Measurements from ENCODE around the gene TCP1. TPM values are rescaled to one million over a fixed set of nuclear protein-coding genes. Genes with fewer than 3 reads are reported as not detected.

The TCP1 gene
- total RNA-seq, 1 donor from 2014 or later = 80.8 TPM

DNA sequence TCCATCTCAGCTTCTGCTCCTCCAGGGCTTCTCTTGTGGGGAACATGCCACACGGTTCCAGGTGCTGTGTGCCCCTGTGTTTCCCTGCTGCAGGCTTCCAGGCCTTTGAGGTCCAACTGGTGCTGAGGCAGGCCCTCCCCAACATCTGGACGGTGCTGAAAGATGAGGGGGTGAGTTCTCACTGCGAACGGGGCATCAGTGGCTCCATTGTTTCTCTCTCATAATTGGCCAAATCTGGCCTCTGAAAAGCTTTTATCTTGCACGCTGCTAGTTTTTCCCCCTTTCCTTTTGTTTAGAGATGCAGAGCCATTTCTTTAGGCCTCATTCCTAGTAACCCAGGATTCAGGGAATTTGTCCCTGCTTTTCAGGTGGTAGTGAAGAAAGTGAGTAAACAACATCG lies 19.2 kb upstream of the TCP1 start:
- Histone ChIP-seq H3K27ac (no peak overlapping the region), H3K4me3 (no peak overlapping the region), H3K9me3 (no peaks in the 10 kb centered on the region), H3K36me3 (no peaks in the 10 kb centered on the region), H3K27me3 (no peaks in the 10 kb centered on the region), H3K4me1 (no peaks in the 10 kb centered on the region)
- TF ChIP-seq POLR2AphosphoS5 (IDR thresholded peaks at IDR 0.05; ENCODE audit: insufficient read depth in 1 of 2, low read depth in 1 of 2) (no peak), POLR2A (IDR thresholded peaks at IDR 0.05) (no peak)
- TF ChIP-seq, protein P1, sequence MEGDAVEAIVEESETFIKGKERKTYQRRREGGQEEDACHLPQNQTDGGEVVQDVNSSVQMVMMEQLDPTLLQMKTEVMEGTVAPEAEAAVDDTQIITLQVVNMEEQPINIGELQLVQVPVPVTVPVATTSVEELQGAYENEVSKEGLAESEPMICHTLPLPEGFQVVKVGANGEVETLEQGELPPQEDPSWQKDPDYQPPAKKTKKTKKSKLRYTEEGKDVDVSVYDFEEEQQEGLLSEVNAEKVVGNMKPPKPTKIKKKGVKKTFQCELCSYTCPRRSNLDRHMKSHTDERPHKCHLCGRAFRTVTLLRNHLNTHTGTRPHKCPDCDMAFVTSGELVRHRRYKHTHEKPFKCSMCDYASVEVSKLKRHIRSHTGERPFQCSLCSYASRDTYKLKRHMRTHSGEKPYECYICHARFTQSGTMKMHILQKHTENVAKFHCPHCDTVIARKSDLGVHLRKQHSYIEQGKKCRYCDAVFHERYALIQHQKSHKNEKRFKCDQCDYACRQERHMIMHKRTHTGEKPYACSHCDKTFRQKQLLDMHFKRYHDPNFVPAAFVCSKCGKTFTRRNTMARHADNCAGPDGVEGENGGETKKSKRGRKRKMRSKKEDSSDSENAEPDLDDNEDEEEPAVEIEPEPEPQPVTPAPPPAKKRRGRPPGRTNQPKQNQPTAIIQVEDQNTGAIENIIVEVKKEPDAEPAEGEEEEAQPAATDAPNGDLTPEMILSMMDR (IDR thresholded peaks at IDR 0.05) = no peak
- DNase-seq (ENCODE audit: extremely low spot score in 2 of 2) = no peak
- intact Hi-C loops (cut with DNase I) = no loop called here

DNA sequence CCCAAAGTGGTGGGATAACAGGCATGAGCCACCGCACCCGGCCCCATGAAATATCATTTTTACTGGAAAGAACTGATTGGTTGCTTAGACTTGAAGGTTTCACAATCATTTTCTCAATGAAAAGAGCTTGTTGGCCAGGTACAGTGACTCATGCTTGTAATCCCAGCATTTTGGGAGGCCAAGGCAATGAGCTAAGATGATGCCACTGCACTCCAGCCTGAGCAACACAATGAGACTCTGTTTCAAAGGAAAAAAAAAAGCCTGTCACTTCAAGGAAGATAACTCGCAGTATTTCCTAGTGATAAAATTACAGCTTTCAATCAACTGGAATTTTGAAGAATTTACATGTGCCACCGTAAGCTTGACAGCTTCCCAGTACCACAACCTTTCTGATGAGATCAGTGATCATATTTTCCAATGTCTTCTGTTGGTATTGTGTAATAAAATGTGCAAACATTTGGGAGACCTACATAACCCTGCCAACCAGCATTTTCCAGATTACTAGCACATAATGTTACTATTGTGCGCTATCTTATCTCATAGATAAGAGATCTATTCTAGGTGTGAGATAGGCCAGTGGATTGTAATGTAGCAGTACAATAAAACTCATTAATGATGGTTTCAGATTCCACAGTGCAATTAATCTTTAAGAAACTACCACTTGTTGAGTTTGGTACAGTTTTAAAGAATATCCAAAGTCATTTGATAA lies 17.9 kb upstream of the TCP1 start:
- no peaks in the 10 kb centered on the region for H3K9me3 ChIP-seq
- no peaks in the 10 kb centered on the region for H3K27me3 ChIP-seq
- no peak for DNase-seq (ENCODE audit: extremely low spot score in 2 of 2)
- H3K27ac ChIP-seq = no peak overlapping the region
- intact Hi-C loops (cut with DNase I) = no loop called here
- no peaks in the 10 kb centered on the region for H3K36me3 ChIP-seq
- no peaks in the 10 kb centered on the region for H3K4me1 ChIP-seq
- TF ChIP-seq, protein P1 (IDR thresholded peaks at IDR 0.05) = no peak
- TF ChIP-seq POLR2A (IDR thresholded peaks at IDR 0.05) (no peak), POLR2AphosphoS5 (IDR thresholded peaks at IDR 0.05; ENCODE audit: insufficient read depth in 1 of 2, low read depth in 1 of 2) (no peak)
- H3K4me3 ChIP-seq = no peak overlapping the region

DNA sequence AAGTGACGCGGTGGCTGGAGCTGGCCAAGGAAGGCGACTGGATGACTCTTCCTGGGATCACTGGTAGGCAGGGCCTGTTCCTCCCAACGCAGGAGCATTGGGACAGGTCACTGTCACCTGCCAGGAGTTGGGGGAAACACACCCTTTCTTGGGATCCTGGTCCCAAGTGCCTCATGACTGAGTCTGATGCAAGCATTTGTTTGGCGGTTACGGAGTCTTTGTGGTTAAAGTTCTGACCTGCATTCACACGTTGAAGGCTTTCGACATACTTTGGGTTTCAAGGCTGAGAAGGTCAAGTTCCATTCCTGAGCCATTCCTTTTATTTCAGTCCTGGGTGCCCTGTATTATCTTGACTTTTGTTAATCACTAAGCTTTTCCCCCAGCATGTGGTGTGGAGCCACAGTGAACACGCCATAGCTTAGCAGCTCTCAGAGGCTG lies 16.6 kb upstream of the TCP1 start:
- intact Hi-C loops (cut with DNase I) = no loop called here

DNA sequence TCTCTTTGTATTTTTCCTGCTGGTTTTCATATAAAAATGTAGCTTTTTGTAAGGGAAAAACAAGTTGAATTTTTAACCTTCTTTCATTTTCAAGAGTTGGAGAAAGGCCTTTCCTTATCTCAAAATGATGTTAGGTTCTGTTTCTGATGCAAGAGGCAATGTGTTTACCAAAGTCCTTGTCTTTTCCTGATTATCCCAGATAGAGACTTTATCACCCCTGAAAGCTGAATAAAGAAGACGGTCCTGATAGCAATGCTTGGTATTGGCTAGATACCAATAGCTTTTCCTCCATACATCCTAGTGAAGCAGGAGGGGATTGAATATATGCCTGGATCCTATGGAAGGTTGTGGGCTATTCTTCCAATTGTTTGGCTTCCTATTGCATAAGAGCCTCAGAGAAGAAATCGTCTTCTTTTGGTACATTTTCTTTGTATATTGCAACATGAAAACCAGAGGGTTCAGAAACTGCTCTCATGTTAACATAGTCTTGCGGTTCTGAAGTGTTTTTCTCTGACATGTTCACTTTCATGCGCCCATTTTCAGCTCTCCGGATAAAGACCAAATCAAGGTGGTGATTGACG lies 16.1 kb upstream of the TCP1 start:
- intact Hi-C loops (cut with DNase I) = no loop called here
- no peak for TF ChIP-seq POLR2A (IDR thresholded peaks at IDR 0.05)
- no peak for TF ChIP-seq POLR2AphosphoS5 (IDR thresholded peaks at IDR 0.05; ENCODE audit: insufficient read depth in 1 of 2, low read depth in 1 of 2)
- TF ChIP-seq, protein P1 (IDR thresholded peaks at IDR 0.05) = no peak
- DNase-seq (ENCODE audit: extremely low spot score in 2 of 2) = no peak
- Histone ChIP-seq H3K9me3 (no peaks in the 10 kb centered on the region), H3K36me3 (no peaks in the 10 kb centered on the region), H3K27me3 (no peaks in the 10 kb centered on the region), H3K4me3 (no peak overlapping the region), H3K4me1 (no peaks in the 10 kb centered on the region), H3K27ac (no peak overlapping the region)

More for the DNA sequence above, 16.6 kb upstream of the TCP1 start:
- Histone ChIP-seq H3K36me3 (no peaks in the 10 kb centered on the region), H3K4me1 (no peaks in the 10 kb centered on the region), H3K27ac (no peak overlapping the region), H3K9me3 (no peaks in the 10 kb centered on the region), H3K4me3 (no peak overlapping the region), H3K27me3 (no peaks in the 10 kb centered on the region)
- TF ChIP-seq, protein P1 (IDR thresholded peaks at IDR 0.05) = no peak
- TF ChIP-seq POLR2A (IDR thresholded peaks at IDR 0.05) (no peak), POLR2AphosphoS5 (IDR thresholded peaks at IDR 0.05; ENCODE audit: insufficient read depth in 1 of 2, low read depth in 1 of 2) (no peak)
- no peak for DNase-seq (ENCODE audit: extremely low spot score in 2 of 2)

DNA sequence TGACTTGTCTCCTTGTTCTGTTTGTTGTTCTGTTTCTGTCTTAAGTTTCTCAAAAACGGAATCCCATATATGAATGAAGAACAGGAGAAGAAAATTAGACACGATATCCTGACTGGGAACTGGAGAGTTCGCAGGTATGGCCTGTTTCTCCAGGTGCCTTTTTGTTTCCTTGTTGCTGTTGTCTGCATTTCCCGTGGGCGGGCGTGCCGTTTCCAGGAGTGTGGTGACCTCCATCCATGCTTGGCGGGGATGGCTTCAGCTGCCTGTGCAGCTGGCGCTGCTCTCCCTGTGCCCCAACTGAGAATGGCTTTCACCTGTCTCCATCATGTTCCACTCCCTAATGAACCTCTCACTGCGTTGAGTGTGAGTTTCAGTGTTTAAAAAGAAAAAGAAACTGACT lies 15.1 kb upstream of the TCP1 start:
- no peak for DNase-seq (ENCODE audit: extremely low spot score in 2 of 2)
- TF ChIP-seq, protein P1 (IDR thresholded peaks at IDR 0.05) = no peak
- TF ChIP-seq POLR2A (IDR thresholded peaks at IDR 0.05) (no peak), POLR2AphosphoS5 (IDR thresholded peaks at IDR 0.05; ENCODE audit: insufficient read depth in 1 of 2, low read depth in 1 of 2) (no peak)
- intact Hi-C loops (cut with DNase I) = no loop called here

More for the DNA sequence above, 15.1 kb upstream of the TCP1 start:
- no peak overlapping the region for H3K27ac ChIP-seq
- H3K9me3 ChIP-seq = no peaks in the 10 kb centered on the region
- no peak overlapping the region for H3K4me3 ChIP-seq
- H3K27me3 ChIP-seq = no peaks in the 10 kb centered on the region
- no peaks in the 10 kb centered on the region for H3K4me1 ChIP-seq
- no peaks in the 10 kb centered on the region for H3K36me3 ChIP-seq
